PC-9 (cell line): ENCODE data around the gene ZNF844.

Source experiments
- EZH2 ChIP-seq: fragments of 200-600 bp; sonication (generic); IDR thresholded peaks from 2 replicates; pipeline ENCODE4 v1.8.0; 2017; ENCODE audit warnings: antibody characterized with exemption, low read depth
- TF ChIP-seq, protein P1 (sequence below): fragments of 200-600 bp; sonication (generic); conservative IDR thresholded peaks from 2 replicates; pipeline ENCODE4 v1.6.1; 2017; ENCODE audit warnings: mixed run types, antibody characterized with exemption, mild to moderate bottlenecking, moderate library complexity

DNA sequence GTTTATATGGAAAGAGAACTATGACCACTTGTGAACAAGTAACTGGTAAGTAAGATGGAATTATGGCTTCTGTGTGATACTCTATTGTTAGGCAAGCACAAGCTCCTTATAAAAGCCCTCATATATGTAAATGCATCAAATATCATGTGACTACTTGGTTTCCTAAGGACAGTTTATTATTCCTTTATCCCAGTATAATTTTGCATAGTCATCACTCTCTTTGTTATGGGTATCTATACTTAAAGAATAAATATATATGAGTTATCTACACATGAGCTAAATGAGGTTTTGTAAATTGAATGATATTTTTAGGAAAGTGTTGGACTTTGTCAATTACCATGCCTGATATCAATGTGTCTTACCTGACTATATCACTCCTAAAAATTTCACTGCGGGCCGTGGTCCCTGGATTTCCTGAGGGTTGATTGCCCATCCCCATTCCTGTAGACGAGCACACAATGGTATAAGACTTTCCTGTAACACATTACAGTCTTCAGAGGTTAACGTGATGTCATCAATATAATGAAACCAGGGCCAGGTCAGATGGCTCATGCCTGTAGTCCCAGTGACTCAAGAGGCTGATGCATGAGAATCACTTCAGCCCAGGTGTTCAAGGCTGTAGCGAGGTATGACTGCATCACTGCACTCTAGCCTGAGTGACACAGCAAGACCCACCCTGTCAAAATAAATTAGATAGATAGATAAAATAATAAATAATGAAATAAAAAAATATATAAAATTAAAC is 20.7 kb downstream of the ZNF844 start:
- TF ChIP-seq, protein P1, sequence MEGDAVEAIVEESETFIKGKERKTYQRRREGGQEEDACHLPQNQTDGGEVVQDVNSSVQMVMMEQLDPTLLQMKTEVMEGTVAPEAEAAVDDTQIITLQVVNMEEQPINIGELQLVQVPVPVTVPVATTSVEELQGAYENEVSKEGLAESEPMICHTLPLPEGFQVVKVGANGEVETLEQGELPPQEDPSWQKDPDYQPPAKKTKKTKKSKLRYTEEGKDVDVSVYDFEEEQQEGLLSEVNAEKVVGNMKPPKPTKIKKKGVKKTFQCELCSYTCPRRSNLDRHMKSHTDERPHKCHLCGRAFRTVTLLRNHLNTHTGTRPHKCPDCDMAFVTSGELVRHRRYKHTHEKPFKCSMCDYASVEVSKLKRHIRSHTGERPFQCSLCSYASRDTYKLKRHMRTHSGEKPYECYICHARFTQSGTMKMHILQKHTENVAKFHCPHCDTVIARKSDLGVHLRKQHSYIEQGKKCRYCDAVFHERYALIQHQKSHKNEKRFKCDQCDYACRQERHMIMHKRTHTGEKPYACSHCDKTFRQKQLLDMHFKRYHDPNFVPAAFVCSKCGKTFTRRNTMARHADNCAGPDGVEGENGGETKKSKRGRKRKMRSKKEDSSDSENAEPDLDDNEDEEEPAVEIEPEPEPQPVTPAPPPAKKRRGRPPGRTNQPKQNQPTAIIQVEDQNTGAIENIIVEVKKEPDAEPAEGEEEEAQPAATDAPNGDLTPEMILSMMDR, result no peak
- TF ChIP-seq EZH2, result no peak
